LHCN-M2 (cell line): Measurements from ENCODE around the gene KANSL1. TPM values are rescaled to one million over a fixed set of nuclear protein-coding genes. Genes with fewer than 3 reads are reported as not detected.

Experiments used
- DNase-seq: peaks from one replicate; pipeline ENCODE4 v3.0.0-alpha.2; 2012; ENCODE audit warnings: low read depth
- total RNA-seq: library from RNA; depleted of rRNA; stranded (reverse); fragments of >200 nt; gene quantifications from 2 replicates; pipeline ENCODE4 v1.2.3, GENCODE V29; 2014

The KANSL1 gene
- total RNA-seq, 1 experiment from 2014 or later: 26.3 TPM

DNA sequence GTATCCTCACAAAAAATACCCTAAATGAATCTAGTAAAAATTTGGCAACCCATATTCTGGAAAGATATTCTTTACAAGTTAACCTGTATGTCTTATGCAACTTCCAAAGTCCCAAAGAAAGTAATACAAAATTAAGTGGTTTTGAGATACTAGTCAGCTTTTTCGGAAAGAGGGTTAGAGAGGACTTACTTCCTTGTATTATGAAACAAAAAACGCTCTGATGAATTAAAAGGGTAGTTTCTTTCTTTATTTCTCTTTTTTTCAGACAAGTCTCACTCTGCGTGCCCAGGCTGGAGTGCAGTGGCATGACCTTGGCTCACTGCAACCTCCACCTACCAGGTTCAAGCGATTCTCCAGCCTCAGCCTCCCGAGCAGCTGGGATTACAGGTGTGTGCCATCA lies 51.6 kb downstream of the KANSL1 start:
- no peak for DNase-seq

DNA sequence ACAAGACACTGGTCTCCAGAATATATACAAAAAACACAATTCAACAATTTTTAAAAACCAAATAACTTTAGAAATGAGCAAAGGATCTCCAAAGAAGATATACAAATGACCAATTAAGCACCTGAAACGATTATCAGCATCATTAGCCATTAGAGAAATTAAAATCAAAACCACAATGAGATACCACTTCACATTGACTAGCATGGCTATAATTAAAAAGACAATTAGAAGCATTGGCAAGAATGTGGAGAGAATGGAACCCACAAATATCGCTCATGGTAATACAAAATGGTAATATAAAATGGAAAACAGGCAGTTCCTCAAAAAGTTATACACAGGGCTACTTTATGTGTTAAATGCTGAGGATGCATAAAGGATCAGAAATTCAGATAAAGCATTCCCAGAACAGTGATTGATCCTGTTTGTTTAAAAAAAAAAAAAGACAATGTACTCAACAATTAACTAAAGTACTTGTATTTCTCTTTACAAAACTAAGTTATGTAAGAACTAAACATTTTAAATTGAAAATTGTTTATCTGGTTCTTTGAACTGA lies 52.5 kb downstream of the KANSL1 start:
- no peak for DNase-seq

DNA sequence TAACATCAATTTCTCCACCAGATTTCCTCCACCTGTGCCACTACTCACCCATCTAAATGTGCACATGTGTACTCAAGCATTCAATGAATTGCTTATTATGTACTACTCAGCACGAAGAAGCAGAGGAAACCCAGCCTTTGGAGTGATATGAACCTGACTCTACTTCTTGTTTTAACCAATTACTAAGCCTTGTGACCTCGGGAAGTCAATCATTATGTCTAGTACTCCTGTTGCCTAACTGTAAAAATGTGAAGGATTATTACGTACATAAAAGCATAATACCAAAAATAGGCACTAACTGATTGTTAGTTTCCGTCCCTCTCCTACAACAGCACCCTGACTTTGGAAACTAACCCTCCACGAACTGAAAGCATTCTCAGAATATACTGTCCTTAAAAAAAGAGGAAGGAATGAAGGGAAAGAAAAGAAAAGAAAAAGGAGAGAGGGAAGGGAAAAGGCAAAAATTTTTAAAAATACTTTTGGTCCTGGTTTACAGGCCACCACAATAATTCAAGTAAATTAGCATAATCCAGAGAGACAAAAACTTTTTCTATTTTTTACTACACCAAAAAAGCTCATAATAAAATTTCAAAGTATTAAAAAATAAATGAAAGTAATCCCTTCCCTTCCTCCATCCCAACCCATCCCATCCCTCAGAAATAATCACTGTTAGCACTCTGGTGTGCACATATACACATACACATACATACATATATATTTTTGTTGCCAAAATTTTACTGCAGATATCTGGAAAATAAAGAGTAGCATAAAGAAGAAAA lies 53.6 kb downstream of the KANSL1 start:
- DNase-seq: no peak

DNA sequence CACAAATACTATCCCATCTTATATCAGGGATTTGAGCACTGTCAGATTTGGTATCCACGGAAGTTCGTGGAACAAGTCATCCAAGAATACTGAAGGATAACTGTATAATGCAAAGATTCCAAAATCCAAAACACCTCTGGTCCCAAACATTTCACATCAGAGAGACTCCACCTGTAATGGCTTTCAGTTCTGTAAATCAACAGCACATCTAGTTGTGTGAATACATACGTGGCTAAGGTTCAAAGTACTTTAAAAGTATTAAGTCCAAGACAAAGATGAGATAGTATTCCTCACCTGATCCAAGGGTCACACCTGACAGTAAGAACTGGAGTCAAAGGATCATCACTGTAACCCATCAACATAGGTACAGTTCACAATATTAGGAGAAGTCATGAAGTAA lies 54.8 kb downstream of the KANSL1 start:
- DNase-seq: no peak

GRCh38 chr17:46136820-46137219 lies 56.4 kb downstream of the KANSL1 start:
- no peak for DNase-seq

GRCh38 chr17:46135879-46136563 lies 57.2 kb downstream of the KANSL1 start:
- peak; percentile 42 for DNase-seq

DNA sequence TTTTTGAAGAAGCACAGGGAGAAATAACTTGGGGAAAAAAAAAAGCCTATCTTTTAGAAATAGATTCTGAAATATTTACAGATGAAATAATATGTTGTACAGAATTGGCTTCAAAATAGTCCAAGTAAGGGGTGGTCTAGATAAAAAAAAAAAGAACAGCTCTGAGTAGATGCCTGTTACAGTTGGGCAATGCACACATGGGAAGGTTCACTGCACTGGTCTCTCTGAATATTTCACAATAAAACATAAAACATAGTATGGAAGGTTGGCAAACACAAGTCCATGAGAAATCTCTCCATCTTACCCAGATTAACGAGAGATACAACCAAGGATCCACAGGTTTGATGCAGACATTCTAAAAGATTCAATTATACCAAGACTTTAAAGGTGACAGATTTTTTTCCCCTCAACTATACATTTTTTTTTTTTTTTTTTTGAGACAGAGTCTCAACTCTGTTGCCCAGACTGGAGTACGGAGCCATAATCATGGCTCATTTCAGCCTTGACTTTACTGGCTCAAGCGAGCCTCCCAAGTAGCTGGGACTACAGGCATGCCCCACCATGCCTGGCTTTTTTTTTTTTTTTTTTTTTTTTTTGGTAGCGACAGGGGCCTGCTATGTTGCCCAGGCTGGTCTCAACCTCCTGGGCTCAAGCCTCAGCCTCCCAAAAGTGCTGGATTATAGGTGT lies 58.0 kb downstream of the KANSL1 start:
- DNase-seq: no peak

- DNase-seq: no peak
Observed at GRCh38 chr17:46129302-46129701, 63.9 kb downstream of the KANSL1 start.

GRCh38 chr17:46128453-46128852 lies 64.8 kb downstream of the KANSL1 start:
- DNase-seq: no peak

- DNase-seq: no peak
Observed at GRCh38 chr17:46127524-46127923, 65.7 kb downstream of the KANSL1 start.

DNA sequence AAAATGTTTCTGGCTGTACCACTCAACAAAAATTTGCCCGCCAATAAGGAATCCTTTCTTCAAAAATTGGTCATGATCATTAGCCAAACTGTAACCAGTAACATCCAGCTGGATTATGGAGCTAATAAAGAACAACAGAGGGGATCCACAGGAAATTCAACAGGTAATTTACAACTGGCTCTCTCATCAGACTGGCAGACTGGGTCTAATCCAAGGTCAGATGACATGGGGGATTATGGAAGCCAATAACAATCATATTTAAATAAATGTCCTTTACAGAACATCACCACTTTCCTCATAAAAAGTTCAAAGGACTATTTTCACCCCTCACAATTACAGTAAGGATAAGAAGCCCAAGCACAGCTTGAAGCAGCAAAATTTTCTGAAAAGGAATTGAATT lies 66.4 kb downstream of the KANSL1 start:
- DNase-seq: no peak

DNA sequence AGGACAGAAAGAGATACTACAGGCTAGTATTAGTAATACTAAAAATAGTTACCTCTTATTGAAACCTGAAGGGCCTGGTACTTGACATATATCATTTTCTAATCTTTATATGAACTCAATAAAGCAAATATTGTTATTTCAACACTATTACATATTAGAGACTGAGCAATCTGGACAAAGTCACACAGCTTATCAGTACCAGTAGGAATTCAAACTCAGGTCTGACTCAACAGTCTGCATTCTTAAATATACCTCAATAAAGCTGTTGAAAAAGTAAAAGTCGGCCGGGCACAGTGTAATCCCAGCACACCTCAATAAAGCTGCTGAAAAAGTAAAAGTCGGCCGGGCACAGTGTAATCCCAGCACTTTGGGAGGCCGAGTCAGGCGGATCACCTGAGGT lies 67.4 kb downstream of the KANSL1 start:
- no peak for DNase-seq

DNA sequence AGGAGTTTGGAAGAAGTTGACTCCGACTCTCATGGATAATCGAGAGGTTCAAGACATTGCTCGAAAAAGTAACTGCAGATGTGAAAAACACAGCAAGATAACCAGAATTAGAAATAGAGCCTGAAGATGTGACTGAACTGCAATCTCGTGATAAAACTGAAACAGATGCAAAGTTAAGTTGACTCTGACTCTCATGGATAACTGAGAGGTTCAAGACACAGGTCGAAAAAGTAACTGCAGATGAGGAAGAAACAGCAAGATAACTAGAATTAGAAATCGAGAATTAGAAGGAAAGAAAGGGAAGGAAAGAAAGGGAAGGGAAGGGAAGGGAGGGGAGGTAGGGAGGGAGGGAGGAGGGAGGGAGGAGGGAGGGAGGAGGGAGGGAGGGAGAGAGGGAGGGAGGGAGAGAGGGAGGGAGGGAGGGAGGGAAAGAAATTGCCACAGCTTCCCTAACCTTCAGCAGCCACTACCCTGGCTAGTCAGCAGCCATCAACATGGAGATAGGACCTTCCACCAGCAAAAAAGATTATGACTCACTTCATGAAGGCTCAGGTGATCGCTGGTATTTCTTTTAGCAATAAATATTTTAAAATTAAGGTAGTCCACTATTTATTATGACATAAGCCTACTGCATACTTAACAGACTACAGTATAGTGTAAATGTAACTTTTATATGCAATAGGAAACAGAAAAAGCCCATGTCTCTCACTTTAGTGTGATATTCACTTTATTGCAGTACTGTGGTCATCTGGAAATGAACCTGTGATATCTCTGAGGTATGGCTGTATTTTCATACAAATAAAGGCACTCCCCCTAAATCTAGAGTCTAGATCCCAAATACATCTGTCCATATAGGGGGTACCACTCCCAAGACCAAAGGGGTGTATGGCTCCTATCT lies 68.3 kb downstream of the KANSL1 start:
- DNase-seq: no peak

DNA sequence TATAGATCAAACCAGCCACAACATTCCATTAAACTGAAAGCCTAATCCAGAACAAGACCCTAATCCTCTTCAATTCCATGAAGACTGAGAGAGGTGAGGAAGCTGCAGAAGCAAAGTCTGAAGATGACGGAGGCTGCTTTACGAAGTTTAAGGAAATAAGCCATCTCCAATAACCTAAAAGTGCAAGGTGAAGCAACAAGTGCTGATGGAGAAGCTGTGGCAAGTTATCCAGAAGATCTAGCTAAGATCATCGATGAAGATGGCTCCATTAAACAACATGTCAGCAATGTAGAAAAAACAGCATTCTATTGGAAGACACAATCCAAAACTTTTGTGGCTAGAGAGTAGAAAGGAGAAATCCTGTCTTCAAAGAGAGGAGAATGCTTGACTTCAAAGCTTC lies 69.6 kb downstream of the KANSL1 start:
- DNase-seq: no peak

GRCh38 chr17:46122486-46122871 lies 70.8 kb downstream of the KANSL1 start:
- no peak for DNase-seq

DNA sequence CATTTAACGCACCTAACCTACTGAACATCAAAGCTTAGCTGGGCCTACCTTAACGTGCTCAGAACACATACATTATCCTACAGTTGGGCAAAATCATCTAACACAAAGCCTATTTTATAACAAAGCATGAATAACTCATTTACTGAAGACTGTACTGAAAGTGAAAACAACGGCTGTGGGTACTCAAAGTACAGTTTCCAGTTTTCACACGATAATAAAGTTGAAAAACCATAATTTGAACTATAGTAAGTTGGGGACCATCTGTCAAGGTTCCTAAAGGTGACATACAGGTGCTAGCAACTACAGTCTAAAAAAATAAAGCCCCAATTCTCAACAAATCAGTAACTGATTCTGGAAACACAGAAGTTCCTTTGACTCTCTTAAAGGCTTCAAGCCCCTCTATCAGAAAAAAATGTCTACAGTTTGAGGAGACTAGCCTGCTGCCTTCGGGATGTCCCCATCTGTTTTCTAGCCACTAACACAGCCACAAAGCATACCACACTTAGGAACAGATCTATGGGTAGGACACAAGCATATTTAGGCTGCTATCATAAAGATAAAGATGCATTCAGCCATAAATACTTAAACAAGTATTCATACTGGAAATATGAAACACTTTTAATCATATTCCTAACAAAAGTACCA lies 71.3 kb downstream of the KANSL1 start:
- DNase-seq: no peak

- no peak for DNase-seq
Observed at GRCh38 chr17:46121165-46121764, 72.0 kb downstream of the KANSL1 start.

DNA sequence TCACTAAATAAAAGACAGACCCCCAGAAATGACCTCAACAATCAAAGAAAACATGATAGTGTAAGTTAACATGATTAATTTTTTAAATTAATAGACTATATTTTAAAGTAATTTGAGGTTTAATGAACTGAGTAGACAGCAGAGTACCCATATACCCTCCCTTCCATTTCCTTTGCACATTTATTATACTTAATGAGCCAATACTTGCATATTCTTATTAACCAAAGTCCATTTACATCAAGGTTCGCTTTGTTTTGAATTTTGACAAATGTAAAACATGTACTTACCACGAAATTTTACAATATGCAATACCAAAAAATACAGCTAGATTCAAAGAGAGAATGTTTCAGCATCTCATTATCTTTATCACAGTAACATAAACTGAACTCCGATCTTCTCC lies 72.7 kb downstream of the KANSL1 start:
- no peak for DNase-seq

DNA sequence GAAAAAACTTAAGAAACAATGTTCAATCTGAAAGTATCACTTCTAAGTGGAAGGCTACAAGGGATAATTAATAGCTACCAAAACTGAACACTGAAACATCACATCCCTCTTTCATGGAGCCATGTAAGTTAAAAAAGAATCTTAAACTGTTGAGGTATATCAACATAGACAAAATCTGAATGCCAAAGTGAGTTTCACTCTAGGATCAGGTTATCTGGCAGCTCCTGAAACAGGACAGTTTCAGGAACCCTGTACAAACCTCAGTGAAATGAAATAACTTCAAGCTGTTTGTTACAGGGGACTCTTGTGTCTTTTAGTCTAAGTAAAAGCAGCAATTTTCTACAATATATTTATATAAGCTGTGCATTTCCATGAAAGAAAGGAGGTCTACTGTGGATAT lies 73.2 kb downstream of the KANSL1 start:
- DNase-seq: no peak

DNA sequence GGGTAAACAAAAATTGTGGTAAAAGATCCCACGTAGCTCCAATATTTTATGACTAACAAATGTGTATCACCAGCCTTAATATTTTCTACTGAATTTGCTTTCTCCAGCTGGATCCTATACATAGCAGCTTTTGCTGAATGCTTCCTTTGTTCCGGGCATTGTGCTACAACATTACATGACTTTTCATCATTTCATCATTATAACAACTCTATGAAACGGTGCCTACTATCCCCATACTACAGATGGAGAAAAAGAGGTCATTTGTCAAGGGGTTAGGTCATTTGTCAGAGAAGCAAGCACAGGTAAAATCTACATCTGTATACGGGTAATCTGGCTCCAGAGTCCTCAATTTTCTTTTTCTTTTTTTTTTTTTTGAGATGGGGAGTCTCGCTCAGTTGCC lies 74.3 kb downstream of the KANSL1 start:
- DNase-seq: no peak
